C1 segment of cervical spinal cord (tissue), 14 donors: ENCODE data around the gene CCDC32.

Experiments used
- DNase-seq, 14 donors: peaks; one replicate each; lab custom pipeline; 2025; lab: John Stamatoyannopoulos, UW

The CCDC32 gene

DNA sequence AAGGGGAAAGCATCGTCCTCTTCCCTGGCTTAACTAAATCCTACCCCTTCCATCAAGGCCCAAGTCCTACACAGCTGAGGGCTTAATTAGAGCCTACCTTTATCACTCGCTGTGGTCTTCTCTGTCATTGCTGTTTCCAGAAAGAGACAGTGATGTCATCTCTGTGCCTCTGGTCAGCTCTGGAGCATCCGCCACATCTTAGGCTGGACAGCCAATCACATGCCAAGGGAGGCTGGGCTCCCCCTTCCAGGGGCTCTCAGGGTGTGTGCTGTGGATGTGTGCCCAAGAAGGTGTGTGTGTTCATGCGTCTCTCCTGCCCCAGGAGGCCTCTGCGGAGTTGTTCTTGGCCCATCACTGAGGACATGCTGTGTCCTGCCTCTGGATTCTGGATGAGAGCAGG, 51.2 kb downstream of the CCDC32 start:
- DNase-seq = no peak

DNA sequence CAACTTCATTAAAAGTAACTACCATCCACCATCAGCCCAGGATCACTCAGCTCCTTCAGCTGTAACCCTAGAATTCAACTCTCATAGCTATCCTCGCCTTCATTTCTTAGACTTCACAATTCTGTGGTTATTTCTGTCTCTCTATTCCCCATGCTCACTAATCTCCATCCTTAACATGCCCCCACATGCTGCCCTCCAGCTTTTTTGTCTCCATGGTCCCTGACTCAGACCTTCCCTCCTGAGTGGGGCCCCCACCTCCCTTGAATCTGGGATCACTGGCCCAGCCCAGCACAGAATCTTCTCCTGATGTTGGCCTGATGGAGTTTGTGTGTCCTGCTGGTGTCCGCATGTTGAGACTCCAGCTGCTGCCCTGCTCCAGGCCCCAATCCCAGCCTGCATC, 52.4 kb downstream of the CCDC32 start:
- DNase-seq = no peak

DNA sequence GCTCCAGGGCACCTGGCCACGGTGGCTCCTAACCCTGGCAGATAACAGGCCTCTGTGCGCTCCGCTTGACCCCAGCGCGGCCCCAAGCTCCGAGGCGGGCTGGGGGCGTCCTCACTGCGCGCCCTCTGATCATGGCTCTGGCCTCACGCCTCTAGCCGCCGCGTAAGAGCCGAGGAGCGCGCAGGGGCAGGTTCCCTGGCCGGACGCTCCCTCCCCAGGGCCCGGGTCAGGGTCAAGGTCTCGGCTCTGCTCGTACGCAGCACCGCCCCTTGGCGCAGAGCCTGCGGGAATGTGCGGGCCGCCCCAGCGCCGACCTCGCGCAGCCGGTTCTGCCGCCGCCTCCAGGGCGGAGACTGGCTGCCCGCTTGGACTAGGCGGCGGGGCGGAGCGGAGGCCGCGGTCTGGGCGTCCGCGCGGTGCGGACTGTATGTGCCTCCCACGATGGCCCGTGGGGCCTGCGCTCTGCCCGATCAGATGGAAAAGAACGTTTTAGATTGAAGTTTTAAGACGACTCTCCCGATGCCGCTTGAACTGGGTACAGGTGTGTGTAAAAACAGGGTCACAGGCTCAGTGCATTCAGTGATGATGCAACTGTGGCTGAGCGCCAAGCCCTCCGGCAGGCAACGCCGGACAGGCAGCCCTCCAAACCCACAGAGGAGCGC, 53.2 kb downstream of the CCDC32 start:
- DNase-seq = peak in 6 of 14 donors; percentile 6 to 31 (median 10)

DNA sequence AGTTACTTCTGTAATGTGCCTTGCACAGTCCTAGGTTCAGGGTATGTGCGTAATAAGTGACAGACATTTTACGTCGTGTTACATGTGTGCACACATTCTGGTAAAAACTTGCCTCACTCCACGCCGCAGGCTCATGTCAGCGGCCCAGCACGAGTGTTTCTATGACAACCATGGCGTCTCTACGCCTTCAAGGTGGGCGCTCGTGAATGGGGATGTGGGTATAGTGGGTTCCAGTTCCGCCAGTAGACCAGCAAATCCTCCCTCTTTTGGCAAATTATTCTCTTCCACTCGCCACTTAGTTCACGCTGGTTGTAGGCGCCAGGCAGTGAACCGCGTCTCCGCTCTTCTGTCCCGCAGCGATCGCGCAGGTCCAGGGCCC, 53.8 kb downstream of the CCDC32 start:
- no peak for DNase-seq

GRCh38 chr15:40510201-40510600, 54.6 kb downstream of the CCDC32 start:
- DNase-seq = no peak

DNA sequence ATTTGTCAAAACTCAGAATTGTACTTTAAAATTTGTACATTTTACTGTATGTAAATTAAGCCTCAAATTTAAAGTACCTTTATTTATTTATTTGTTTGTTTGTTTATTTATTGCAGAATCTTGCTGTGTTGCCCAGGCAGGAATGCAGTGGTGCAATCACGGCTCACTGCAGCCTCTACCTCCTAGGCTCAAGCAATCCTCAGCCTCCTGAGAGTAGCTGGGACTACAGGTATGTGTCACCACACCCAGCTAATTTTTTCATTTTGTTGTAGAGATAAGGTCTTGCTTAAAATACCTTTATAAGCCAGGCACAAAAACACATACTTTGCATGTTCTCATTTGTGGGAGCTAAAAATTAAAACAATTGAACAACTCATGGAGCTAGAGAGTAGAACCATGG, 56.6 kb downstream of the CCDC32 start:
- DNase-seq = no peak

- peak in 11 of 14 donors; percentile 8 to 67 (median 35) for DNase-seq
Observed at GRCh38 chr15:40506964-40507571, 57.8 kb downstream of the CCDC32 start.
